H1 (cell line): ENCODE measurements around the gene CHST11.

Source experiments
- CEBPB ChIP-seq: IDR thresholded peaks from 2 replicates; pipeline ENCODE4 v1.6.1; 2012; ENCODE audit warnings: low read depth, low read length
- JUN ChIP-seq: IDR thresholded peaks from 2 replicates; pipeline ENCODE4 v1.6.1; 2011; ENCODE audit warnings: low read depth, mild to moderate bottlenecking, improper control_type of control experiment, low read length
- JUND ChIP-seq: IDR thresholded peaks from 2 replicates; pipeline ENCODE4 v1.6.1; 2011; ENCODE audit warnings: mild to moderate bottlenecking, improper control_type of control experiment, low read length
- SP1 ChIP-seq: IDR thresholded peaks from 2 replicates; pipeline ENCODE4 v1.6.1; 2011; ENCODE audit warnings: low read depth, low read length
- SUZ12 ChIP-seq: fragments of 200-600 bp; sonication (generic); IDR thresholded peaks from 2 replicates; pipeline ENCODE4 v1.6.1; 2012; ENCODE audit warnings: mild to moderate bottlenecking, inconsistent platforms, low read length, moderate library complexity, mixed read lengths
- TBP ChIP-seq: IDR thresholded peaks from 2 replicates; pipeline ENCODE4 v1.6.1; 2011; ENCODE audit warnings: low read depth, low read length, improper control_type of control experiment
- TCF12 ChIP-seq: IDR thresholded peaks from 2 replicates; pipeline ENCODE4 v1.6.1; 2011; ENCODE audit warnings: low read depth, mild to moderate bottlenecking, low read length

- no peak for TF ChIP-seq JUND
- TF ChIP-seq TBP, result no peak
- no peak for TF ChIP-seq JUN
- no peak for TF ChIP-seq TCF12
- no peak for TF ChIP-seq SP1
- no peak for TF ChIP-seq SUZ12
- no peak for TF ChIP-seq CEBPB
Measured at GRCh38 chr12:104638851-104639240, 182.1 kb downstream of the CHST11 start.
